C4-2B (cell line): ENCODE measurements around the gene UBE2I.

ENCODE experiments used
- H3K27ac ChIP-seq: fragments of 450-650 bp; 2 replicates; pipeline ENCODE4 v1.5.1; 2017
- ZFX ChIP-seq: fragments of 450-650 bp; IDR thresholded peaks from 2 replicates; pipeline ENCODE4 v1.6.1; 2017
- TF ChIP-seq, protein P1 (sequence below): fragments of 450-650 bp; conservative IDR thresholded peaks from 2 replicates; pipeline ENCODE4 v1.5.1; 2017; ENCODE audit warnings: mild to moderate bottlenecking

Gene UBE2I

DNA sequence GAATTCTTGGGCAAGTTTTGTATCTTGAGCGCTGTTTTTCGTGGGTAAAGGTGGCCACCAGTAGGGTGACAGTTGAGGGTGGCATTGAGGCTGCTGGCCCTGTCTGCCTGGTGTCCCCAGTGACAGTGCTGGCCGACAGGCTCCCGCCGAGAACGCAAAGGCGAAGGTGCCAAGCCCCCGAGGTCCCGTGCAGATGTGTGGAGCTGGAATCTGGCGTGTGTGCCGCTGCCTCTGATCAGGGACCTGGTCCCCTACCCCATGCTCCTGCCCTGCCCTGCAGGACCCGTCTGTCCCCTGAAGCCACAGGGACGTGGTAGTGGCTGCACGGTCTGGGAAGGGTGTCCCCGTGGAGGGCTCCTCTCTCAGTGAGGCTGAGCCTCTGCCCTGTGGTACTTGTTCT is 3.5 kb downstream of the UBE2I start:
- H3K27ac ChIP-seq: no peak overlapping the region
- TF ChIP-seq ZFX: no peak

DNA sequence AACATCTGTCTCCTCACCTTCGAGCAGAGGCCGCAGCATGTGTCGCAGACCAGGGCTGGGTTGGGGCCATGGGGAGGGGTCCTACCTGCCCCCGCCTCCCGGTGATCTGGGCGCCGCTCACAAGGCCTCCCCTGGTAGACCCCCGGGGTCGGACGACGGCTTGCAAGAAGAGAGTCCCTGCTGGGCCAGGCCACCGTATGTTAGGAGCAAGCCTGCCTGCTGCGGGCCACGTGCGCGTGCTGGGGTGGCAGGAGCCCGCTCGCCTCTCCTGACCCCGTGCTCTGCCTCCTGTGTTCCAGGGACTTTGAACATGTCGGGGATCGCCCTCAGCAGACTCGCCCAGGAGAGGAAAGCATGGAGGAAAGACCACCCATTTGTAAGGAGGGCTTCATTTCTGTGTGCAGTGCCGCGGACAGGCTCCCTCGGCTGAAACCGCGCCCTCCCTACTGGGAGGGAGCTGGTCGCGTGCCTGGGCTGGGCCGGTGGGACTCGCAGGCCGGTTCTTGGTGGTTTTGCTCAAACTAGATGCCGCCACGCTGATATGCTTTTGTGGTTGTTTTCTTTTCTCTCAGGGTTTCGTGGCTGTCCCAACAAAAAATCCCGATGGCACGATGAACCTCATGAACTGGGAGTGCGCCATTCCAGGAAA is 4.4 kb downstream of the UBE2I start:
- no peak overlapping the region for H3K27ac ChIP-seq
- TF ChIP-seq, protein P1, sequence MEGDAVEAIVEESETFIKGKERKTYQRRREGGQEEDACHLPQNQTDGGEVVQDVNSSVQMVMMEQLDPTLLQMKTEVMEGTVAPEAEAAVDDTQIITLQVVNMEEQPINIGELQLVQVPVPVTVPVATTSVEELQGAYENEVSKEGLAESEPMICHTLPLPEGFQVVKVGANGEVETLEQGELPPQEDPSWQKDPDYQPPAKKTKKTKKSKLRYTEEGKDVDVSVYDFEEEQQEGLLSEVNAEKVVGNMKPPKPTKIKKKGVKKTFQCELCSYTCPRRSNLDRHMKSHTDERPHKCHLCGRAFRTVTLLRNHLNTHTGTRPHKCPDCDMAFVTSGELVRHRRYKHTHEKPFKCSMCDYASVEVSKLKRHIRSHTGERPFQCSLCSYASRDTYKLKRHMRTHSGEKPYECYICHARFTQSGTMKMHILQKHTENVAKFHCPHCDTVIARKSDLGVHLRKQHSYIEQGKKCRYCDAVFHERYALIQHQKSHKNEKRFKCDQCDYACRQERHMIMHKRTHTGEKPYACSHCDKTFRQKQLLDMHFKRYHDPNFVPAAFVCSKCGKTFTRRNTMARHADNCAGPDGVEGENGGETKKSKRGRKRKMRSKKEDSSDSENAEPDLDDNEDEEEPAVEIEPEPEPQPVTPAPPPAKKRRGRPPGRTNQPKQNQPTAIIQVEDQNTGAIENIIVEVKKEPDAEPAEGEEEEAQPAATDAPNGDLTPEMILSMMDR: no peak
- TF ChIP-seq ZFX: no peak

DNA sequence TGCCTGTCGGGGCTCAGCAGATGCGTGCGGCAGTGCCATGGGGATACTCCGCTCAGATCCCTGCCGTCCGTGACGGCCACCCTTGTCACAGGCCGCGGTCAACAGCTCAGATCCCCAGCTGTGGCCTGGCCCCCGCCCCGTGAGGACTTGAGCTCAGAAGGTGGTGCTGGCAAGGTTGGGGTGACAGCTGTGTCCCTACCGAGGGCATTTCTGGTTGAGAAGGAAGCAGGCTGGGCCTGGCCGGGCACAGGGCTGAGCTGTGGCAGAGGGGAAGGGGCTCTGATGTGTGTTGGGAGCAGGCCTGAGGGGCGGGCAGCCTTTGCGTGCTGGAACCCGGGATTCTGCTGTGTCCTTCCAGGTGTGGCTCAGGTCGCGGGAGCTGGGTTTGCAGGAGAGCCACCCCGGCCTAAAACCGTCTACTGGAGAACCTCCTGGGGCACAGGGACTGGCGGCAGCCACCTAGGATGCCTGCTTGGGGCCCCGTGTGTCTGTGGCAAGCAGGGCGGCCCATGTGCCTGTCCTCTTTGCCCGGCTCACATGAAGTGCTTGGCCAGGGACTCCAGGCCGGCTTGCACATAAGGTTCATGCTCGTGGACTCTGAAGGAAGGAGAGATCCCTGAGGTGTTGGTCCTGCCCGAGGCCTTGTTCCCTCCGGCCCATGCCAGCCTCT is 5.1 kb downstream of the UBE2I start:
- H3K27ac ChIP-seq: no peak overlapping the region
- TF ChIP-seq ZFX: no peak
- TF ChIP-seq, protein P1: no peak

DNA sequence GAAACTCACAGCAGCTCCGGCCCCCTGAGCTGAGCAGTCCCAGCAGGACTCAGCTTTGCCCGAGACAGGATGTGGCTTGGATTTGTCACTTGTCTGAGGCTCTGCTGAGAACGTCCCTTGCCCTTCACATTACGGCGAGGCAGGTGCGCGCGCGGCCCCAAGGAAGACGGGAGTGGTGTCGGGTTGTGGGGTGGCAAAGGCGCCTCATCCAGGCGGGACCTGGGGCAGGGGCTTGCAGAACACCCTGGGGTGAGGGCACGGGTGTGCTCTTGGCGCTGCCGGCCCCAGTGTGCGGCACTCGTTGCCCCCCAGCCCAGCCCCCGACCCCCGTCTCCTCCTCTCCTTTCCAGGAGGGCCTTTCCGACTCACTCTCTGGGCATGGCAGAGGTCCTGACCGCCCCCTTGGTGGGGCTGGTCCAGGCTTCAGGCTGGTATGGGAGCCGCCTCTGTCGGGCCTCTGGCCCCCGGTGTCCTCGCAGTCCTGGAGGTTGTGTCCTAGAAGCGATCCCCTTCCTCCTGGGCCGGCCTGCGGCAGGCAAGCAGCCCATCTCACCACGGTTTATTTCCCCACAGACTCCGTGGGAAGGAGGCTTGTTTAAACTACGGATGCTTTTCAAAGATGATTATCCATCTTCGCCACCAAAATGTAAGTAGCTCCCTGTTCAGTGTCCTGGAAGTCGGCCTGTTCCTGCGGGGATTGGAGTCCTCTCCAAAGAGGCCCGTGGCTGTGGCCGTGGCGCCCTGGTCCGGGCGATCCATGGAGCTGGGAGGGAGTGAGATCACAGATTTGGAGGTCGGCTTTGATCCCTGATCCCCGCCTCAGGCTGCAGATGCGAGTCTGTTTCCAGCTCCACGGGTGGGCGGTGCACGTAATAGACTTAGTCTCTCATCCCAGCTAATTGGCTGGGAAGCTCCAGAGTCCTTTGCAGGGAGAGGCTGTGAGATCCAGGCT is 5.9 kb downstream of the UBE2I start:
- H3K27ac ChIP-seq: no peak overlapping the region
- TF ChIP-seq, protein P1: no peak
- TF ChIP-seq ZFX: no peak

GRCh38 chr16:1316033-1316405 is 6.6 kb downstream of the UBE2I start:
- no peak overlapping the region for H3K27ac ChIP-seq
- TF ChIP-seq, protein P1: no peak
- no peak for TF ChIP-seq ZFX

DNA sequence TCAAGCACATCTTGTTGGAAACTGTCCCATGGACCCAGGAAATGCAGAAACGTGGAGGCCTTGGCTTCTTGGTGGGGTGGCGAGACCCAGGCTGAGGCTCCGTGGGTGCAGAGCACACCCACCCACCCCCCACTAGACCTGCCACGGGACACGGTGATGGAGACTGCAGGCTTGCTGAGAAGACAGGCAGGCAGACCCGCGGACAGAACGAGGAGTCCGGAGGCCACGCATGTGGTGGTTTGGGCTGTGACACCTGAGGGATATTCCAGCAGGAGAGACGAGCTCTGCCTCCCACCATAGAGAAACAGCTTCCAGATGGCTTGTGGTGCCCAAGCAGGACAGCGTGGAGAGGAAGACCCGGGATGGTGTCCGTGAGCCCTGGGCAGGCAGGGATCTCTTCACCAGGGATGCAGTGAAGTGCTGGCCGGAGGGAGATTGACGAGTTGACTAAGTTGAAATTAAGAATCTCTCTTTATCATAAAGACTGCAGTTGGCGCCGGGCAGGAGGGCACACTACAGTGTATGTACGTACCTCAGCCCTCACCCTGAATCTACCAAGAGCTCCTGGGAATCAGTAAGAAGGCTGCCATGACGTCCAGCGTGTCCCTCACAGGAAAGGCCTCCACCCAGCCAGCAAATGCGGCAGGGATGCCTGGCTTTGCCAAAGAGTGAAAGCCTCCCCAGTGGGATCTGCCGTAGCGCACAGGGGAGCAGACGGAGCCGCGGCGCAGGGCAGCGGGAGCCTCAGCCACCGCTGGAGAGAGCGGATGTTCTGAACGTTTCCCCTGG is 8.2 kb downstream of the UBE2I start:
- TF ChIP-seq, protein P1: no peak
- TF ChIP-seq ZFX: no peak
- H3K27ac ChIP-seq: no peak overlapping the region

DNA sequence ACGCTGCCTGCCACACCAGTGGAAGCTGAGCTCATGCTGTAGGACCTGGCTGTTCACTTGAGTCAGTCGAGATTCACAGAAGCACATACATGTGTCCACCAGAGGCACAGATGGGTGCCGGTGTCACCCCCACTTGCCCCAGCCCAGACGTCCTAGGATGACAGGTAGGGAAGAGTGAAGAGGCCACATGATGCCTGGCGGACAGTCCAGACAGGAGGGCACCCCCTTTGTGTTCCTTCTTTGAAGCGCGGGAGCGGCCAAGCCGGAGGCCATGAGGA is 8.8 kb downstream of the UBE2I start:
- no peak for TF ChIP-seq ZFX
- TF ChIP-seq, protein P1: no peak
- no peak overlapping the region for H3K27ac ChIP-seq
